ENCODE results near the gene NKX2-3. TPM values are rescaled to one million over a fixed set of nuclear protein-coding genes. Genes with fewer than 3 reads are reported as not detected.

The NKX2-3 gene
- total RNA-seq (1 to 10 TPM in 3 of 6 donors, under 1 TPM in 3; 0.28 to 2.3 (median 1.2) TPM), polyA plus RNA-seq (1 to 10 TPM; 1.0 to 6.2 TPM)

DNA sequence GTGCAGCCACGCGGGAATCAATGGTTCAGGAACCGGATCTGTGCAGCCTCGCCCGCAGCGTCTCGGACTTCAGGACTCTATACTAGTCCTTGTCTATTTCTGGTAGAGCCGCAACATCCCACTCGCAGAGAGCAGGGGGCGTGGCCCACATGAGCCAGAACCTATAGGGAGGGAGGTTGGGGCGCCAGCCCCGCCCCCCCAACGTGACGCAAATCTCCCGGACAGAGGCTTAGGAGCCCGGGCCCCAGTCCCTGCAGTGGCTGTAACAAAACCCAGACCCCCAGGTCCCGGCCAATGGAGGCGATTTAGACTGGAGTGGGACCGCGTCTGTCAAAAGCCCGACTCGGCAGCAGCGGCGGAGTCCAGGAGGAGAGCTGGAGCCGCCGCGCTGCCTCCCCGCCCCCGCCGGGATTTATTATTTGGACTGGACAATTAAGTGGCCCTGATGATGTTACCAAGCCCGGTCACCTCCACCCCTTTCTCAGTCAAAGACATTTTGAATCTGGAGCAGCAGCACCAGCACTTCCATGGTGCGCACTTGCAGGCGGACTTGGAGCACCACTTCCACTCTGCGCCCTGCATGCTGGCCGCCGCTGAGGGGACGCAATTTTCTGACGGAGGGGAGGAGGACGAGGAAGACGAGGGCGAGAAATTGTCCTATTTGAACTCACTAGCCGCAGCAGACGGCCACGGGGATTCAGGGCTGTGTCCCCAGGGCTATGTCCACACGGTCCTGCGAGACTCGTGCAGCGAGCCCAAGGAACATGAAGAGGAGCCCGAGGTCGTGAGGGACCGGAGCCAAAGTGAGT is at the start of gene NKX2-3:
NKX2-3 (plus strand) TSS at position 256 of the 809 bp plus-strand sequence; CDS start at position 446, 190 bp downstream.
- FAIRE-seq = peak; percentile 73
- intact Hi-C loops (cut with DNase I) = no loop called here
- no peaks in the 10 kb centered on the region for H3K9me3 ChIP-seq
- 7% methylated on average over 51 of the region's 51 CpGs for WGBS, 2 donors
- peaks cover 11 to 82% (median 27%) of the 10 kb centered on the region in 4 donors for H3K27me3 ChIP-seq
- H3K4me3 ChIP-seq = peak within 1 kb of the TSS in 1 of 4 donors; percentile 25
- TF ChIP-seq, protein P1, sequence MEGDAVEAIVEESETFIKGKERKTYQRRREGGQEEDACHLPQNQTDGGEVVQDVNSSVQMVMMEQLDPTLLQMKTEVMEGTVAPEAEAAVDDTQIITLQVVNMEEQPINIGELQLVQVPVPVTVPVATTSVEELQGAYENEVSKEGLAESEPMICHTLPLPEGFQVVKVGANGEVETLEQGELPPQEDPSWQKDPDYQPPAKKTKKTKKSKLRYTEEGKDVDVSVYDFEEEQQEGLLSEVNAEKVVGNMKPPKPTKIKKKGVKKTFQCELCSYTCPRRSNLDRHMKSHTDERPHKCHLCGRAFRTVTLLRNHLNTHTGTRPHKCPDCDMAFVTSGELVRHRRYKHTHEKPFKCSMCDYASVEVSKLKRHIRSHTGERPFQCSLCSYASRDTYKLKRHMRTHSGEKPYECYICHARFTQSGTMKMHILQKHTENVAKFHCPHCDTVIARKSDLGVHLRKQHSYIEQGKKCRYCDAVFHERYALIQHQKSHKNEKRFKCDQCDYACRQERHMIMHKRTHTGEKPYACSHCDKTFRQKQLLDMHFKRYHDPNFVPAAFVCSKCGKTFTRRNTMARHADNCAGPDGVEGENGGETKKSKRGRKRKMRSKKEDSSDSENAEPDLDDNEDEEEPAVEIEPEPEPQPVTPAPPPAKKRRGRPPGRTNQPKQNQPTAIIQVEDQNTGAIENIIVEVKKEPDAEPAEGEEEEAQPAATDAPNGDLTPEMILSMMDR (IDR thresholded peaks at IDR 0.05) = no peak
- H3K36me3 ChIP-seq = no peaks in the 10 kb centered on the region
- peak within 1 kb of the TSS in 1 of 4 donors; percentile 16 for H3K27ac ChIP-seq
- H3K4me1 ChIP-seq = peaks cover 0 to 4% (median 0%) of the 10 kb centered on the region in 3 donors
- ATAC-seq = peak in 3 of 4 donors; percentile 37 to 64 (median 63)
- peak in 5 of 6 donors; percentile 24 to 77 (median 56) for DNase-seq

DNA sequence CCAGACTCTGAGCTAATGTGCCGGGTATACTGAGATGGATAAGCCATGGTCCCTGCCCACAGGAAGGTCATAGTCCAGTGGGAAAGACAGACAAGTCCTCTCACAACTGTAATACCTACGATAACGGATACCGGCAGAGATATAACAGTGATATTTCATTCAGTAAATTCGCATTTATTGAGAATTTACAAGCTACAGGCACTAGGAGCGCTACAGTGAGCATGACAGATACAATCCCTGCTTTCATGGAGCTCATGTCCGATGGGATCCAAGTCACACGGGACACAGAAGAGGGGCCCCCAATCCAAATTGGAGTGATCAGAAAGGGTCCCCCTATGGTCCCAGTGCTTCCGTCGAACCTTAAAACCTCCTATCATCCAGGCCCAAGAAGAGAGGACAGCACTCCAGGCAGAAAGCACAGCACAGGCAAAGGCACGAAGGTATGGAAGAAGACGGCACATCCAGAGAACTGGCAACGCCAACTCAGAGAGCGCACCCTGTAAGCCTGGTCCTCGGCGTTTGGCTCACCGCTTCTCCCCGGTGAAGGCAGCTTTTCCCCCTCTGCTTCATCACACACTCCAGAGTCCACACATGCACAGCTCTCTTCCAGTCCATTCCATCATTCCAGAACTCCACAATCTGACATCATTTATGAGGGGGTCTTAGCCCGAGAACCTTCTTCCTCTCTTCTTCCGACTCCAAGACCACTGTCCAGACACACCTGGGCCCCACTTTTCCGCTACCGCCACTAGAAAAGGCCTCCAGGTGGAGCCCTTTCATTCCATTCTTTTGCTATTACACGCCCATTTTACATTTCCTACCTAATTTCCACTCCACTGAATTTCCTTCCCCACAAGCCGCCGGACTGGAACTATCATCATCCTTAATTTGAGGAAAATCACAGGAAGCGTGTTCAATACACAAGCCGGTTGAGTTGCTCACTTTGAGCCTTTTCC is 47.8 kb upstream of the NKX2-3 start:
- Histone ChIP-seq H3K27ac (no peak overlapping the region), H3K27me3 (peaks cover 0 to 3% (median 0%) of the 10 kb centered on the region in 4 donors), H3K36me3 (no peaks in the 10 kb centered on the region), H3K9me3 (no peaks in the 10 kb centered on the region), H3K4me1 (no peaks in the 10 kb centered on the region), H3K4me3 (no peak overlapping the region)
- intact Hi-C loops (cut with DNase I) = no loop called here
- WGBS, 2 donors = 45 to 56% methylated on average over 27 of the region's 27 CpGs
- ATAC-seq = no peak
- FAIRE-seq = no peak
- TF ChIP-seq, protein P1 (IDR thresholded peaks at IDR 0.05) = no peak
- DNase-seq = no peak

DNA sequence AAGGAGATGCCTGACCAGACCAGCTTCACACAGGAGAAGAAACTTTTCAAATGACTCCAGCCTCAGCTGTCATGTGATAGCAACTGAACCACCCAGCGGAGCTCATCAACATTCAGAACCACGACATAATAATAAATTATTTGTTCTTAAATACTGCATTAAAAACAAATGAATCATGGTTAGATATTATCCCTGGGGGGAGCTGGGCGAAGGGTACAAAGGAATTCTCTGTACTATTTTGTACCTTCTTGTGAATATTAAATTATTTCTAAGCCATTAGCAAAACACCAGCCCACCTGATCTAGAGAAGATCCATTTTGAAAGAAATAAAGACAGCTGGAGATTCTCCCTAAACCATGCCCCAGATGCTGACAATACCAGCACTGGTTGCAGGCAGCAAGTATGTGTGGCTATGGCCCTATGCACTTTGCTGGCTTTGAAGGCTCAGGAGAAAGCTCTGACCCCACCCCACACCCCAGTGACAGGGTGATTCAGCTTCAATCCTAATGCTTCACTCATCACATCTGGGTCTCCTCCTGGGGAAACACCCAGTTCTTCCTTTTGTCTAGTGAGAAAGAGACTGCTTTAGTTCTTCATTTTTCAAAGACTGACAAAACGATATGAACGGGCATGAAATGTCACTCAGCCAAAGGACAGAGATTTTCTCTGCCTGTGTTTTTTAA is 45.5 kb upstream of the NKX2-3 start:
- DNase-seq (no peak), FAIRE-seq (no peak), ATAC-seq (no peak)
- Histone ChIP-seq H3K4me3 (no peak overlapping the region), H3K36me3 (no peaks in the 10 kb centered on the region), H3K27ac (no peak overlapping the region), H3K9me3 (no peaks in the 10 kb centered on the region), H3K4me1 (no peaks in the 10 kb centered on the region), H3K27me3 (no peaks in the 10 kb centered on the region)
- WGBS, 2 donors = 66 to 70% methylated on average over 5 of the region's 5 CpGs
- TF ChIP-seq, protein P1 (IDR thresholded peaks at IDR 0.05) = no peak
- intact Hi-C loops (cut with DNase I) = no loop called here

DNA sequence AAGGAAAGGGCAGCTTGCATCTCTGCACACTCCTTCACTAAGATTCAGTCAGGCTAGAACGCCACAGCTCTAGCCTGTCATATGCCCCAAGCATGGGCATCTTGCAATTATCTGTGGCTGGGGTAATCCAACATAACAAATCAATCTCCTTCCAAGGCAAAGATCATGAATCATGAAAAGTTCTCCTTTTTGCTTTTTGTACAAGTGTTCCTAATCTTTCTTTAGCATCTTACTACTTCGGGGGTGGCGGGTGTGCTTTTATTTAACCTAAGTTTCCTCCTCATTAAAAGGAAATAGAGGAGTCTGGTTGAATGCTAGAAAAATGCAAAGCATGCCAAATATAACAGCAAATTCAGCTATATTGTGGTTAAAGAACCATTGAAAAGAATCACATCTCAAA is 43.5 kb upstream of the NKX2-3 start:
- no peaks in the 10 kb centered on the region for H3K27me3 ChIP-seq
- DNase-seq (no peak), FAIRE-seq (no peak), ATAC-seq (no peak)
- H3K9me3 ChIP-seq = no peaks in the 10 kb centered on the region
- no peaks in the 10 kb centered on the region for H3K4me1 ChIP-seq
- intact Hi-C loops (cut with DNase I) = no loop called here
- no peak overlapping the region for H3K27ac ChIP-seq
- TF ChIP-seq, protein P1 (IDR thresholded peaks at IDR 0.05) = no peak
- no peaks in the 10 kb centered on the region for H3K36me3 ChIP-seq
- H3K4me3 ChIP-seq = no peak overlapping the region
- WGBS, 2 donors = 59 to 68% methylated on average over 3 of the region's 3 CpGs
